EL (cell line): ENCODE measurements around the gene SOHLH2.

Experiments
- DNase-seq: peaks from one replicate; pipeline ENCODE4 v3.0.0-alpha.2; 2016

Gene SOHLH2

GRCh38 chr13:36183901-36184300 is 30.5 kb downstream of the SOHLH2 start:
- DNase-seq, result no peak

- no peak for DNase-seq
Measured at GRCh38 chr13:36175621-36176020, 38.7 kb downstream of the SOHLH2 start.

GRCh38 chr13:36174923-36175322 is 39.4 kb downstream of the SOHLH2 start:
- no peak for DNase-seq

- DNase-seq, result no peak
Measured at GRCh38 chr13:36173571-36174322, 40.6 kb downstream of the SOHLH2 start.

GRCh38 chr13:36166046-36166445 is 48.3 kb downstream of the SOHLH2 start:
- no peak for DNase-seq

- peak; percentile 70 for DNase-seq
Measured at GRCh38 chr13:36163809-36164308, 50.5 kb downstream of the SOHLH2 start.

DNA sequence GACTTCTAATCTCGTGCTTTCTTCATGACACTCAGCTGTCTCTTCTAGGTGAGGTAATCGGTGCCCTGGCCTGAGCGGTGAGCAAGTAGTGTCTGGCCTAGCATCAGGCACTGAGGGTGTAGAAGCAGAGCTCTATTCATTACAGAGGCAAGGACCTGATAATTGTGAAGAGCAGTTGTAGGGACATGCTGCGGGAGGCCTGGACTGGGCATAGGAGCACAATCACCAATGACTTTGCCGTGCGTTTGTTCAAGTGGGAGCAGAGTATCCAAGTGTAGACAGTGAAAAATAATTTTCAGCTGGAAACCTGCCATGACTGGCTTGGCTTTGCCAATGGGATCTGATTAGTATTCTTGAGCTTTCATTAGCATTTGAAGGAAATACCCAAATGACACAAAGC is 51.1 kb downstream of the SOHLH2 start:
- DNase-seq, result no peak

GRCh38 chr13:36160297-36160696 is 54.1 kb downstream of the SOHLH2 start:
- DNase-seq, result no peak

DNA sequence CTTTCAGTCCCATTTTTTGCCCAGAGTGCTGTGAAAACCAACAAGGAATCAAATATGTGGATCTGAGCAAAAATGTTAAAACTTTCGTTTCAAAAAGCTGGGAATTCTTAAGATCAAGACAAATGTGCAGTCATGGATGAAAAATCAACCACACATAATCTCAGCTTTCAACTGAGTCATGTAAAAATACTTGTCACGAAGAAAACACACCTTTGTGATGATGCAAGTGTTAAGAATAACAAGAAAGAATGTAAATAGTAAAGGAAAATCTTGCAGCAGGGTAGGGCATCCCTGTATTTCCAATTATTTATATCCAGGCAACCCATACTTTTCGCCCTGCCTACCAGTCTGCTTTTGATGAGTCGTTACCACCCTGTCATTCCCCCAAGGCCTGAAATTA is 55.7 kb downstream of the SOHLH2 start:
- no peak for DNase-seq

GRCh38 chr13:36157480-36157879 is 56.9 kb downstream of the SOHLH2 start:
- no peak for DNase-seq

GRCh38 chr13:36154567-36155291 is 59.6 kb downstream of the SOHLH2 start:
- DNase-seq, result no peak

- no peak for DNase-seq
Measured at GRCh38 chr13:36151591-36151990, 62.8 kb downstream of the SOHLH2 start.

GRCh38 chr13:36148446-36148845 is 65.9 kb downstream of the SOHLH2 start:
- no peak for DNase-seq

DNA sequence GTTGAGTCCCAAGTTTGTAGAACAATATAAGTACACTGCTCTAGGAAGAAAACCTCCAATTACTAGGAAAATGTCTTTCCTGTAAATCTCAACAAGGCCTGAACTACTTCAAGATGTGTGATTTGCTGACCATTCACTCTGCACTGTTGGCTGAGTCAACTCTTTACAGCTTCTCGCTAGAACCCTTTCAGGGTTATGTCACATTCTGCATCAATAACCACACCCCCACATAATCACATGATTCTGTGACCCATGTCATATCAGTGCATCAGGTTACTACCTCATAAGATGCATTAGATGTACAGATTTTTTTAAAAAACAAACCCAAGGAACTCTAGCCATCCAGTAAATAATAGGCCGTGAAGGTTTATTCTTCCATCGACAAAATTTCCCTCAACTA is 67.0 kb downstream of the SOHLH2 start:
- DNase-seq, result no peak

DNA sequence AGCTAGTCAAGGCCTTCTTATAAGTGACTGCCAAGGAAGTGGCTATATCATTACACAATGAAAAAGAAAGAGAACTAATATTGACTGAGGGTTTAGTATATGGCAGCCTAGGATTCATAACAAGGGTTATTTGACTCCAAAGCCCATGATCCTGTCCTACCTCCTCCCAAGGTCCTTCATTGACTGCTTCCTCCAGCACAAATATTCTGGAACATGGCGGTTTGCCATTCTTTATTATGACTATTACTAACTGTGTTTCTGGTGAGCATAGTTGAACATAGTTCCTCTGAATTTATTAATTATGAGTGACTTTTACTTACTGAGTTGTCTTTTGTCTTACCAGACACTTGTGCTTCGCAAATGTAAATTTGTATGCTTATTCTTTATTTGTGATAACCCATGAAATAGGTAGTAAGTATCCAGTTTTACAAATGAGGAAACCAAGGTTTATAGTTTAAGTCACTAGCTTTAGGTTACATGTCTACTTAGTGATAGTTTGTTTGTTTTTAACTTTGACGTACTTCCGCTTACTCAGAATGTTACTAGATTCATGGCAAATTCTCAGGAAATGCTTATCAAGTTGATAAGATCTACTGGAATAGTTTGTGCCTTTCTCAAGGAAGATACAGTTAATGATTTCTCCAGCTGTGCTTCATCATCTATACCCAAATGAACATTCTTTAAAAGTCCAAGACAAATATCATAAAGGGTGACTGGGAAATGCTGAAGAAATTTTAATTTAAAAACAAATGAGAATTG is 67.7 kb downstream of the SOHLH2 start:
- no peak for DNase-seq

DNA sequence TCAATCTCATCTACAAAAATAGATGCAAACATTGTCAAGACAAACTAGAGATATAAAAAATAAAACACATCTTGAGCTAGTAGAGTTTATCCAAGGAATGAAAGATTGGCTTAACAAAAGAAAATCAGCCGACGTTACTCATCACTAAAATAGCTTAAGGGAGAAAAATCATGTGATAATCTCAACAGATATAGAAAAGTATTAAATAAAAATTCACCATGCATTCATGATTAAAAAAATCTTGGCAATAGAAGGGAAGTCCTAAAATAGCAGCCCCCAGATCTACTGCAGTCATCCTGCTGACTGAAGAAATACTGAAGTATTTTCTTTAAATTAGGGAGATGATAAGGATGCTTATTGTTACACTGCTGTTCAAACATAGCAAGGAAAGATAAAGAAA is 70.6 kb downstream of the SOHLH2 start:
- no peak for DNase-seq

GRCh38 chr13:36142735-36143134 is 71.6 kb downstream of the SOHLH2 start:
- DNase-seq, result no peak

GRCh38 chr13:36135876-36136275 is 78.5 kb downstream of the SOHLH2 start:
- no peak for DNase-seq

GRCh38 chr13:36134632-36135031 is 79.7 kb downstream of the SOHLH2 start:
- DNase-seq, result no peak

GRCh38 chr13:36133950-36134626 is 80.3 kb downstream of the SOHLH2 start:
- DNase-seq, result no peak

DNA sequence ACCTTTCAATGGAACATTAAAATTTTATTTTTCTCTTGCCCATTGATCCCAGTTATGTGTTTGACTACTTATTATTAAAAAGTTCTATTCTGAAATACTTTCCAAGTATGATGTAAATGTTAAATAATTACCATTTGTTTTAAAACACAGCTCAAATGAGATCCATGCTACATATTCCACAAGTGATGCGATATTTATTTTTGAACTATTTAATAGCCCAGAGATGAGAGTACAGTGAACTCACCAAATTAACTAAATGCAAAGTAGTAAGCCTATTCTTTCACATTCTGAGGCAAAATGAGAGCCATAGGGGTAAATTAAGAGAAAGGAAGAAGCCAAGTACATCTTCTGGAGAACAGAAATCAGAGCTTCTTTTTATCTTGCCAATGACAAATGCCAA is 82.0 kb downstream of the SOHLH2 start:
- DNase-seq, result no peak

- DNase-seq, result no peak
Measured at GRCh38 chr13:36131931-36132297, 82.4 kb downstream of the SOHLH2 start.
